T-cell (primary cell): ENCODE measurements around the gene P2RX5. TPM values are rescaled to one million over a fixed set of nuclear protein-coding genes. Genes with fewer than 3 reads are reported as not detected.
"Not testable (repeated sequence)": the region's sequence is repeated elsewhere in the genome, so short reads cannot be mapped to it uniquely, and the experiment has no call there.

Experiments
- ATAC-seq, 4 experiments: fragments of 200-7000 bp in 3 of 4; fragments of 150-1000 bp in 1 of 4; cut with Tn5 transposase; replicated peaks in 1 of 4; 1 replicate in 3 of 4; 2 replicates in 1 of 4; pipeline ENCODE4 v1.10.0; 2021; ENCODE audit warnings: moderate library complexity in 3 of 4, mild to moderate bottlenecking in 2 of 4, moderate number of reproducible peaks in 1 of 4
- CTCF ChIA-PET, 2 donors: fragments of 300-600 bp; sonication (Branson Sonifier 250); formaldehyde crosslinking; loops; one replicate each; lab custom pipeline; 2022; ENCODE audit warnings: antibody characterized with exemption in 2 of 2; lab: Charles Lee
- POLR2A ChIA-PET, 2 donors: fragments of 300-600 bp; sonication (Branson Sonifier 250); formaldehyde crosslinking; loops; one replicate each; lab custom pipeline; 2022; ENCODE audit warnings: antibody characterized with exemption in 2 of 2; lab: Charles Lee
- DNase-seq, 35 experiments: peaks; one replicate each; pipeline versions ENCODE4 v3.0.0 to v3.0.0-alpha.2; 2013 to 2023
- H3K27ac ChIP-seq: one replicate; pipeline ENCODE4 v1.5.1; 2013; ENCODE audit warnings: low read length
- H3K27me3 ChIP-seq, 2 experiments: replicated peaks in 1 of 2; 1 replicate in 1 of 2; 2 replicates in 1 of 2; pipeline versions ENCODE4 v1.6.1 to v1.7.0; 2013; ENCODE audit warnings: low read length in 1 of 2, mixed read lengths in 1 of 2; ENCODE audit not compliant: control insufficient read depth in 2 of 2, insufficient read depth in 2 of 2; ENCODE audit errors: extremely low read depth in 1 of 2
- H3K36me3 ChIP-seq, 2 donors: 1 replicate in 1 of 2; 2 replicates in 1 of 2; pipeline versions ENCODE4 v1.6.1 to v1.7.0; 2013; ENCODE audit warnings: low read length in 1 of 2; ENCODE audit not compliant: control insufficient read depth in 2 of 2, insufficient read depth in 1 of 2; ENCODE audit errors: extremely low read depth in 1 of 2
- H3K4me1 ChIP-seq, 2 experiments: 1 replicate in 1 of 2; 2 replicates in 1 of 2; pipeline versions ENCODE4 v1.6.1 to v1.7.0; 2013; ENCODE audit warnings: low read length in 2 of 2, mixed read lengths in 1 of 2; ENCODE audit not compliant: insufficient read depth in 2 of 2, control insufficient read depth in 1 of 2; ENCODE audit errors: extremely low read depth in 1 of 2
- H3K4me3 ChIP-seq, 2 donors: 1 replicate in 1 of 2; 2 replicates in 1 of 2; pipeline versions ENCODE4 v1.5.1 to v1.7.0; 2013; ENCODE audit warnings: mild to moderate bottlenecking in 2 of 2, low read length in 1 of 2, moderate library complexity in 1 of 2; ENCODE audit not compliant: control insufficient read depth in 1 of 2; ENCODE audit errors: extremely low read depth in 1 of 2
- H3K9me3 ChIP-seq: 2 replicates; pipeline ENCODE4 v1.7.0; 2013
- H3K27ac Mint-ChIP-seq, 2 donors: one replicate each; pipeline ENCODE4 v1.8.0; 2020 to 2021; ENCODE audit warnings: mild to moderate bottlenecking in 2 of 2, mixed read lengths in 2 of 2
- H3K27me3 Mint-ChIP-seq, 2 donors: one replicate each; pipeline ENCODE4 v1.8.0; 2021 to 2022; ENCODE audit warnings: mixed read lengths in 2 of 2
- H3K36me3 Mint-ChIP-seq: one replicate; pipeline ENCODE4 v1.8.0; 2021; ENCODE audit warnings: mixed read lengths
- H3K4me1 Mint-ChIP-seq, 3 donors: one replicate each; pipeline ENCODE4 v1.8.0; 2020 to 2022; ENCODE audit warnings: mixed read lengths in 3 of 3, mild to moderate bottlenecking in 1 of 3
- H3K4me3 Mint-ChIP-seq, 3 donors: one replicate each; pipeline ENCODE4 v1.8.0; 2020 to 2022; ENCODE audit warnings: mild to moderate bottlenecking in 3 of 3, mixed read lengths in 3 of 3, moderate library complexity in 3 of 3
- H3K9me3 Mint-ChIP-seq, 3 donors: one replicate each; pipeline ENCODE4 v1.8.0; 2020 to 2022; ENCODE audit warnings: mixed read lengths in 3 of 3
- WGBS: methylation state at CpG from one replicate; pipeline ENCODE4 v1.1.5; 2013; ENCODE audit warnings: missing lambda C conversion rate; ENCODE audit not compliant: insufficient coverage; 5-methylcytosine and 5-hydroxymethylcytosine counted together
- total RNA-seq, 35 experiments: library from RNA in 6 of 35; stranded (reverse) in 6 of 35; fragments of 120-200 nt in 1 of 35; gene quantifications; one replicate each; pipeline versions ENCODE4 v1.2.1 to v1.2.4 and lab custom pipeline; 2013 to 2026

The P2RX5 gene
- total RNA-seq, 5 donors from 2014 or later (not counting 1 experiment from before 2014, with no cell fraction given) = 19.6 to 35.6 (median 29.9) TPM

DNA sequence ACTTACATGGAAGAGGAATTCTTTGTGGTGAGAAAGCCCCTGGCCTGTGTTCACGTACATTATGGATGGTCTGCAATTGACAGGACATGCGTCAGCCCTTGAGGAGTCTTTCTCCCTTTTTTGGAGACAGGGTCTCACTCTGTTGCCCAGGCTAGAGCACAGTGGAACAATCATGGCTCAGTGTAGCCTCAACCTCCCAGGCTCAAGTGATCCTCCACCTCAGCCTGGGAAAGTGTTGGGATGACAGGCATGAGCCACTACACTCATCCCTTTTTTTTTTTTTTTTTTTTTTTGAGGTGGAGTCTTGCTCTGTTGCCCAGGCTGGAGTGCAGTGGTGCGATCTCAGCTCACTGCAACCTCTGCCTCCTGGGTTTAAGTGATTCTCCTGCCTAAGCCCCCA is 32.1 kb upstream of the P2RX5 start:
- H3K9me3 ChIP-seq, H3K36me3 ChIP-seq, H3K27me3 ChIP-seq, H3K9me3 Mint-ChIP-seq, H3K4me3 ChIP-seq, ATAC-seq, POLR2A ChIA-PET, DNase-seq, H3K4me3 Mint-ChIP-seq, H3K27ac ChIP-seq, H3K27me3 Mint-ChIP-seq, H3K27ac Mint-ChIP-seq, H3K36me3 Mint-ChIP-seq: not testable (repeated sequence)
- H3K4me1 Mint-ChIP-seq = peaks cover 4 to 13% (median 7%) of the 10 kb centered on the region in 3 donors
- H3K4me1 ChIP-seq = peaks cover under 1 to 12% of the 10 kb centered on the region in 2 experiments
- no CpG with 5 or more reads among the region's 3 CpGs for WGBS
- CTCF ChIA-PET = interaction anchor here in 1 of 2 donors (1.9 kb wide), 1 partner anchor 10 kb away, joined by 5 read pairs; no protein-coding TSS in a partner anchor

GRCh38 chr17:3727041-3727440 is 31.1 kb upstream of the P2RX5 start:
- Histone ChIP-seq H3K9me3 (no peaks in the 10 kb centered on the region), H3K27me3 (no peaks in the 10 kb centered on the region), H3K4me1 (peaks cover 8 to 21% of the 10 kb centered on the region in 2 experiments), H3K4me3 (no peak overlapping the region), H3K27ac (no peak overlapping the region), H3K36me3 (no peaks in the 10 kb centered on the region)
- Mint-ChIP-seq H3K36me3 (no peaks in the 10 kb centered on the region), H3K4me3 (no peak overlapping the region), H3K4me1 (peaks cover 13 to 22% (median 18%) of the 10 kb centered on the region in 3 donors), H3K27me3 (no peaks in the 10 kb centered on the region), H3K9me3 (no peaks in the 10 kb centered on the region), H3K27ac (no peak overlapping the region)
- ChIA-PET CTCF (interaction anchor here in 1 of 2 donors (1.9 kb wide), 1 partner anchor 11 kb away, joined by 5 read pairs; no protein-coding TSS in a partner anchor), POLR2A (interaction anchor here in 1 of 2 donors (1.3 kb wide), 1 partner anchor 36 kb away, joined by 5 read pairs; no protein-coding TSS in a partner anchor)
- no peak for DNase-seq
- no peak for ATAC-seq
- WGBS = 60% methylated on average over 1 of the region's 2 CpGs

DNA sequence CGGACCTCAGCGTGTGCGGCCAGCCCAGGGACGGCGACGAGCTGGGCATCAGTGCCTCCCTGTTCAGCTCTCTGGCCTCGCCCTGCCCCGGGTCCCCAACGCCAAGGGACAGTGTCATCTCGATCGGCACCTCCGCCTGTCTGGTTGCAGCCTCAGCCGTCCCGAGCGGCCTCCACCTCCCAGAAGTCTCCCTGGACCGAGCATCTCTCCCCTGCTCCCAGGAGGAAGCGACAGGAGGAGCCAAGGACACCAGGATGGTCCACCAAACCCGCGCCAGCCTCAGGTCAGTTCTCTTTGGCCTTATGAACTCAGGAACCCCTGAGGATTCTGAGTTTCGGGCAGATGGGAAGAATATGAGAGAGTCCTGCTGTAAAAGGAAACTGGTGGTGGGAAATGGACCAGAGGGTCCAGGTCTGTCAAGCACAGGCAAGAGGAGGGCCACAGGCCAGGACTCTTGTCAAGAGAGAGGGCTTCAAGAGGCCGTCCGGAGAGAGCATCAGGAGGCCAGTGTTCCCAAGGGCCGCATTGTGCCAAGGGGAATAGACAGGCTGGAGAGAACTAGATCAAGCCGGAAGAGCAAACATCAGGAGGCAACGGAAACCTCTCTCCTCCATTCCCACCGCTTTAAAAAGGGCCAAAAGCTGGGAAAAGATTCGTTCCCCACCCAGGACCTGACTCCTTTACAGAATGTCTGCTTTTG is 28.6 kb upstream of the P2RX5 start:
- no peaks in the 10 kb centered on the region for H3K9me3 Mint-ChIP-seq
- H3K27me3 Mint-ChIP-seq = no peaks in the 10 kb centered on the region
- CTCF ChIA-PET = interaction anchor here in 1 of 2 donors (0.6 kb wide), 1 partner anchor 112 kb away, joined by 5 read pairs; no protein-coding TSS in a partner anchor
- Histone ChIP-seq H3K9me3 (no peaks in the 10 kb centered on the region), H3K27me3 (no peaks in the 10 kb centered on the region), H3K4me3 (peak overlapping the region; percentile 88 to 93), H3K4me1 (peaks cover 15 to 36% of the 10 kb centered on the region in 2 experiments), H3K36me3 (no peaks in the 10 kb centered on the region), H3K27ac (no peak overlapping the region)
- H3K4me1 Mint-ChIP-seq = peaks cover 32 to 42% (median 38%) of the 10 kb centered on the region in 3 donors
- ATAC-seq = no peak
- no peak for DNase-seq
- 14% methylated on average over 23 of the region's 27 CpGs for WGBS
- POLR2A ChIA-PET = no interaction called here
- H3K4me3 Mint-ChIP-seq = peak overlapping the region; percentile 76 to 93 (median 91)
- H3K36me3 Mint-ChIP-seq = peaks cover 8% of the 10 kb centered on the region
- no peak overlapping the region for H3K27ac Mint-ChIP-seq

- peaks cover 35 to 45% (median 38%) of the 10 kb centered on the region in 3 donors for H3K4me1 Mint-ChIP-seq
- peak within 1 kb of the TSS; percentile 76 to 93 (median 91) for H3K4me3 Mint-ChIP-seq
- under 1% methylated on average over 98 of the region's 98 CpGs for WGBS
- peak within 1 kb of the TSS; percentile 79 to 93 for H3K27ac Mint-ChIP-seq
- H3K27me3 ChIP-seq = no peaks in the 10 kb centered on the region
- peak within 1 kb of the TSS; percentile 88 to 93 for H3K4me3 ChIP-seq
- no peaks in the 10 kb centered on the region for H3K9me3 Mint-ChIP-seq
- CTCF ChIA-PET = interaction anchor here (0.5 to 1.7 kb wide), 7 partner anchors 9 to 896 kb away, joined by 3 to 7 read pairs (median 3); partner anchors contain the start of genes CTNS (in 1 of the 2) and SHPK (in 1 of the 2)
- H3K27me3 Mint-ChIP-seq = no peaks in the 10 kb centered on the region
- no peaks in the 10 kb centered on the region for H3K9me3 ChIP-seq
- H3K36me3 Mint-ChIP-seq = peaks cover 8% of the 10 kb centered on the region
- POLR2A ChIA-PET = interaction anchor here in 1 of 2 donors (0.5 kb wide), 1 partner anchor 73 kb away, joined by 7 read pairs; no protein-coding TSS in a partner anchor
- peaks cover 0 to 3% of the 10 kb centered on the region in 2 donors for H3K36me3 ChIP-seq
- peak; percentile 78 to 97 (median 87) for DNase-seq
- ATAC-seq = peak; percentile 89 to 94 (median 94)
- peak within 1 kb of the TSS; percentile 56 for H3K27ac ChIP-seq
- H3K4me1 ChIP-seq = peaks cover 15 to 36% of the 10 kb centered on the region in 2 experiments
Measured at GRCh38 chr17:3723556-3724377, 27.8 kb upstream of the P2RX5 start, which contains the start of gene HASPIN. Gene HASPIN (plus strand): TSS chr17:3723903. CDS start chr17:3723936, 33 bp downstream.

- ChIA-PET CTCF (interaction anchor here (0.5 to 1.7 kb wide), 7 partner anchors 8 to 1554 kb away, joined by 3 to 7 read pairs (median 4); partner anchors contain the start of genes CTNS (in 1 of the 2) and SHPK (in 1 of the 2)), POLR2A (no interaction called here)
- Histone ChIP-seq H3K4me3 (peak overlapping the region; percentile 88 to 93), H3K9me3 (no peaks in the 10 kb centered on the region), H3K4me1 (peaks cover 15 to 36% of the 10 kb centered on the region in 2 experiments), H3K27me3 (no peaks in the 10 kb centered on the region), H3K36me3 (peaks cover 4 to 9% of the 10 kb centered on the region in 2 donors), H3K27ac (peak overlapping the region; percentile 56)
- H3K4me3 Mint-ChIP-seq = peak overlapping the region; percentile 76 to 93 (median 91)
- H3K27me3 Mint-ChIP-seq = no peaks in the 10 kb centered on the region
- 0% methylated on average over 11 of the region's 13 CpGs for WGBS
- peaks cover 38 to 48% (median 40%) of the 10 kb centered on the region in 3 donors for H3K4me1 Mint-ChIP-seq
- no peaks in the 10 kb centered on the region for H3K9me3 Mint-ChIP-seq
- H3K27ac Mint-ChIP-seq = peak overlapping the region; percentile 75 to 93
- H3K36me3 Mint-ChIP-seq = peaks cover 12% of the 10 kb centered on the region
- DNase-seq (no peak), ATAC-seq (peak in 1 of 4 experiments; percentile 2)
Measured at GRCh38 chr17:3723188-3723555, 27.2 kb upstream of the P2RX5 start.
